Measurements from ENCODE around the gene RALGPS2. TPM values are rescaled to one million over a fixed set of nuclear protein-coding genes. Genes with fewer than 3 reads are reported as not detected.
"Not testable (repeated sequence)": the region's sequence is repeated elsewhere in the genome, so short reads cannot be mapped to it uniquely, and the experiment has no call there.

RALGPS2 gene
- total RNA-seq, 1 donor from 2014 or later = 76.3 TPM

GRCh38 chr1:178942285-178943198 is 217.5 kb downstream of the RALGPS2 start:
- DNase-seq = peak; percentile 63

GRCh38 chr1:178944729-178945128 is 219.7 kb downstream of the RALGPS2 start:
- no peak for DNase-seq

- DNase-seq = no peak
Measured at GRCh38 chr1:178945763-178946266, 220.8 kb downstream of the RALGPS2 start.

- no peak for DNase-seq
Measured at GRCh38 chr1:178946416-178946815, 221.4 kb downstream of the RALGPS2 start.

GRCh38 chr1:178946855-178947676 is 222.0 kb downstream of the RALGPS2 start:
- no peak for DNase-seq

- no peak for DNase-seq
Measured at GRCh38 chr1:178947677-178947981, 222.6 kb downstream of the RALGPS2 start.

- no peak for DNase-seq
Measured at GRCh38 chr1:178948676-178949075, 223.6 kb downstream of the RALGPS2 start.

GRCh38 chr1:178949866-178950265 is 224.8 kb downstream of the RALGPS2 start:
- DNase-seq = not testable (repeated sequence)

GRCh38 chr1:178951600-178951999 is 226.6 kb downstream of the RALGPS2 start:
- no peak for DNase-seq

- peak; percentile 94 for DNase-seq
Measured at GRCh38 chr1:178953034-178953433, 228.0 kb downstream of the RALGPS2 start.

- peak; percentile 77 for DNase-seq
Measured at GRCh38 chr1:178953538-178954324, 228.7 kb downstream of the RALGPS2 start.

GRCh38 chr1:178954325-178954690 is 229.3 kb downstream of the RALGPS2 start:
- peak; percentile 21 for DNase-seq

- no peak for DNase-seq
Measured at GRCh38 chr1:178954937-178955336, 229.9 kb downstream of the RALGPS2 start.

- no peak for DNase-seq
Measured at GRCh38 chr1:178955391-178955954, 230.4 kb downstream of the RALGPS2 start.

GRCh38 chr1:178958491-178958890 is 233.4 kb downstream of the RALGPS2 start:
- no peak for DNase-seq

- DNase-seq = no peak
Measured at GRCh38 chr1:178959543-178960460, 234.8 kb downstream of the RALGPS2 start.

- peak; percentile 48 for DNase-seq
Measured at GRCh38 chr1:178960482-178961240, 235.6 kb downstream of the RALGPS2 start.

GRCh38 chr1:178961331-178961730 is 236.3 kb downstream of the RALGPS2 start:
- no peak for DNase-seq

GRCh38 chr1:178961868-178962267 is 236.8 kb downstream of the RALGPS2 start:
- no peak for DNase-seq

All from tongue (tissue), 2 donors.